Activated CD4-positive, alpha-beta memory T cell treated with anti-CD3 and anti-CD28 coated beads for 36 hours (primary cell): Measurements from ENCODE around the gene EIF4G1. TPM values are rescaled to one million over a fixed set of nuclear protein-coding genes. Genes with fewer than 3 reads are reported as not detected.

ENCODE experiments used
- CTCF ChIA-PET: fragments of 350-600 bp; sonication (Branson Sonifier 250); formaldehyde crosslinking; loops from one replicate; lab custom pipeline; 2021; ENCODE audit warnings: antibody characterized with exemption, inconsistent platforms; lab: Charles Lee
- POLR2A ChIA-PET: fragments of 350-600 bp; sonication (Branson Sonifier 250); formaldehyde crosslinking; loops from one replicate; lab custom pipeline; 2021; ENCODE audit warnings: antibody characterized with exemption; lab: Charles Lee
- DNase-seq: peaks from one replicate; pipeline ENCODE4 v3.0.0-alpha.2; 2020
- H3K27ac Mint-ChIP-seq: one replicate; pipeline ENCODE4 v1.8.0; 2021; ENCODE audit warnings: mixed read lengths
- H3K27me3 Mint-ChIP-seq: one replicate; pipeline ENCODE4 v1.8.0; 2021; ENCODE audit warnings: mixed read lengths
- H3K36me3 Mint-ChIP-seq: one replicate; pipeline ENCODE4 v1.8.0; 2021; ENCODE audit warnings: mixed read lengths
- H3K4me1 Mint-ChIP-seq: one replicate; pipeline ENCODE4 v1.8.0; 2021; ENCODE audit warnings: low read depth, mixed read lengths
- H3K4me3 Mint-ChIP-seq: one replicate; pipeline ENCODE4 v1.8.0; 2021; ENCODE audit warnings: mild to moderate bottlenecking, mixed read lengths
- H3K9me3 Mint-ChIP-seq: one replicate; pipeline ENCODE4 v1.8.0; 2021; ENCODE audit warnings: mixed read lengths
- intact Hi-C: fragments of 100-400 bp; cut with micrococcal nuclease; formaldehyde crosslinking; loops from one replicate; pipeline ENCODE4 v1.15.1; 2023
- total RNA-seq, 2 experiments: library from RNA; stranded (reverse); gene quantifications; one replicate each; pipeline ENCODE4 v1.2.3, GENCODE V29; 2021

Gene EIF4G1
- total RNA-seq, 2 experiments from 2014 or later: 410 to 432 TPM

- Mint-ChIP-seq H3K4me1 (no peaks in the 10 kb centered on the region), H3K36me3 (no peaks in the 10 kb centered on the region), H3K9me3 (no peaks in the 10 kb centered on the region), H3K27me3 (no peaks in the 10 kb centered on the region), H3K27ac (no peak overlapping the region), H3K4me3 (no peak overlapping the region)
- ChIA-PET POLR2A (no interaction called here), CTCF (interaction anchor here (0.6 to 3.7 kb wide), 19 partner anchors 8 to 220 kb away, joined by 3 to 23 read pairs (median 6); partner anchors contain the start of genes CLCN2, FAM131A and POLR2H)
- DNase-seq: peak; percentile 74
- intact Hi-C loops: no loop called here
Observed at GRCh38 chr3:184354121-184354728, 39.8 kb downstream of the EIF4G1 start.

GRCh38 chr3:184354754-184355153 is 40.3 kb downstream of the EIF4G1 start:
- intact Hi-C loops: no loop called here
- no peak overlapping the region for H3K27ac Mint-ChIP-seq
- POLR2A ChIA-PET: no interaction called here
- H3K9me3 Mint-ChIP-seq: no peaks in the 10 kb centered on the region
- no peak for DNase-seq
- no peaks in the 10 kb centered on the region for H3K4me1 Mint-ChIP-seq
- CTCF ChIA-PET: interaction anchor here (0.6 to 3.7 kb wide), 8 partner anchors 9 to 190 kb away, joined by 3 to 23 read pairs (median 8); partner anchors contain the start of gene FAM131A
- H3K36me3 Mint-ChIP-seq: no peaks in the 10 kb centered on the region
- no peaks in the 10 kb centered on the region for H3K27me3 Mint-ChIP-seq
- H3K4me3 Mint-ChIP-seq: no peak overlapping the region

DNA sequence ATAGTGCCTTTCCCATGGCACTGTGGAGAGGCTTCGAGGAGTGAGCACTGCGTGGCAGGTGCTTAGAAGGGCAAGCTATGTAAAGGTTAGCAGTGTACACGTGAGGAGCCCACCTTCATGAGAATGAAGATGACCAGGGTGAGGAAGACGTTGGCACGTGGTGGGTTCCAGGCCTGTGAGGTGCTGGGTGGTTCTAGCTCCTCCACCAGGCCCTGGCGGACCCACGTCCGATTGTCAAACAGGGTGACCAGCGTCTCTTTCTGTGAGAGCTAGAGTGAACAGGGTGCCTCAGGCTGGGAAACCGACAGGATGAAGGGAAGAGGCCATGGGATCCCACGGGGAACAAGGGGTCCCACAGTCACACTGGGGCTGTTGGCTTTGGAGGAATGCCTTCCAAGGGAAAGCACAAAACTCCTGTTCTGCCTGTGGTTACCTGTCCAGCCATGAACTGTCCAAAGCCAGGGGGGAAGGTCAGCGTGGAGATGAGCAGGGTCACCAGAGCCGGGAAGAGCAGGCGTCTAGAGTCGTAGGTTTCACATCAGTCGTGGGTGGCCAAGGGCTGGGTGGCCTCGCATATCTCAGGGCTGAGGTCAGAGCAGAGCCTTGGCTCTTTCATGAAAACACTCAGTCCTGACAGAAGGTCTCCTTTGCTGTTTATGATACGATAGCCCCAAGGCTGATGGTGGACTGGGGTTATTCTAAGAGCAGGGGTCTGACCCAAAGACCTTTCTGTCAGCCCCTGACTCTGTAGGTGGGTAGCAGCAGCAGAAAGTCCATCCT is 41.0 kb downstream of the EIF4G1 start:
- peaks cover 1% of the 10 kb centered on the region for H3K4me1 Mint-ChIP-seq
- no peaks in the 10 kb centered on the region for H3K36me3 Mint-ChIP-seq
- CTCF ChIA-PET: interaction anchor here (0.6 to 3.7 kb wide), 7 partner anchors 10 to 189 kb away, joined by 3 to 23 read pairs (median 9); partner anchors contain the start of gene FAM131A
- no peak overlapping the region for H3K27ac Mint-ChIP-seq
- H3K4me3 Mint-ChIP-seq: no peak overlapping the region
- H3K9me3 Mint-ChIP-seq: no peaks in the 10 kb centered on the region
- POLR2A ChIA-PET: interaction anchor here (0.6 kb wide), 1 partner anchor 829 kb away, joined by 3 read pairs; no protein-coding TSS in a partner anchor
- no peaks in the 10 kb centered on the region for H3K27me3 Mint-ChIP-seq
- DNase-seq: no peak
- intact Hi-C loops: no loop called here

GRCh38 chr3:184357248-184358123 is 43.1 kb downstream of the EIF4G1 start:
- POLR2A ChIA-PET: no interaction called here

GRCh38 chr3:184358124-184358767 is 43.8 kb downstream of the EIF4G1 start:
- Mint-ChIP-seq H3K4me3 (no peak overlapping the region), H3K27ac (no peak overlapping the region), H3K9me3 (no peaks in the 10 kb centered on the region), H3K4me1 (peaks cover 6% of the 10 kb centered on the region), H3K36me3 (peaks cover 2% of the 10 kb centered on the region), H3K27me3 (no peaks in the 10 kb centered on the region)
- DNase-seq: no peak
- ChIA-PET CTCF (interaction anchor here (1.2 kb wide), 1 partner anchor 13 kb away, joined by 3 read pairs; no protein-coding TSS in a partner anchor), POLR2A (no interaction called here)
- intact Hi-C loops: no loop called here

More at GRCh38 chr3:184357248-184358123, 43.1 kb downstream of the EIF4G1 start:
- DNase-seq: no peak
- Mint-ChIP-seq H3K4me3 (no peak overlapping the region), H3K27me3 (no peaks in the 10 kb centered on the region), H3K9me3 (no peaks in the 10 kb centered on the region), H3K36me3 (no peaks in the 10 kb centered on the region), H3K4me1 (peaks cover 6% of the 10 kb centered on the region), H3K27ac (no peak overlapping the region)
- intact Hi-C loops: no loop called here
- CTCF ChIA-PET: interaction anchor here (1.2 kb wide), 1 partner anchor 14 kb away, joined by 3 read pairs; no protein-coding TSS in a partner anchor

GRCh38 chr3:184358921-184359350 is 44.5 kb downstream of the EIF4G1 start:
- POLR2A ChIA-PET: no interaction called here
- H3K27ac Mint-ChIP-seq: no peak overlapping the region
- intact Hi-C loops: no loop called here
- H3K9me3 Mint-ChIP-seq: no peaks in the 10 kb centered on the region
- H3K4me3 Mint-ChIP-seq: no peak overlapping the region
- H3K36me3 Mint-ChIP-seq: peaks cover 3% of the 10 kb centered on the region
- H3K27me3 Mint-ChIP-seq: no peaks in the 10 kb centered on the region
- CTCF ChIA-PET: interaction anchor here (1.2 kb wide), 1 partner anchor 13 kb away, joined by 3 read pairs; no protein-coding TSS in a partner anchor
- no peak for DNase-seq
- peaks cover 7% of the 10 kb centered on the region for H3K4me1 Mint-ChIP-seq

- intact Hi-C loops: loop anchor here (5.0 kb wide), 1 partner anchor 353 kb away; the partner anchor contains the start of gene MAGEF1
- Mint-ChIP-seq H3K4me1 (peaks cover 12% of the 10 kb centered on the region), H3K36me3 (peaks cover 6% of the 10 kb centered on the region), H3K27ac (no peak overlapping the region), H3K27me3 (no peaks in the 10 kb centered on the region), H3K4me3 (no peak overlapping the region), H3K9me3 (no peaks in the 10 kb centered on the region)
- POLR2A ChIA-PET: no interaction called here
- no peak for DNase-seq
- CTCF ChIA-PET: interaction anchor here (0.8 kb wide), 1 partner anchor 11 kb away, joined by 3 read pairs; no protein-coding TSS in a partner anchor
Observed at GRCh38 chr3:184359610-184360009, 45.2 kb downstream of the EIF4G1 start.

DNA sequence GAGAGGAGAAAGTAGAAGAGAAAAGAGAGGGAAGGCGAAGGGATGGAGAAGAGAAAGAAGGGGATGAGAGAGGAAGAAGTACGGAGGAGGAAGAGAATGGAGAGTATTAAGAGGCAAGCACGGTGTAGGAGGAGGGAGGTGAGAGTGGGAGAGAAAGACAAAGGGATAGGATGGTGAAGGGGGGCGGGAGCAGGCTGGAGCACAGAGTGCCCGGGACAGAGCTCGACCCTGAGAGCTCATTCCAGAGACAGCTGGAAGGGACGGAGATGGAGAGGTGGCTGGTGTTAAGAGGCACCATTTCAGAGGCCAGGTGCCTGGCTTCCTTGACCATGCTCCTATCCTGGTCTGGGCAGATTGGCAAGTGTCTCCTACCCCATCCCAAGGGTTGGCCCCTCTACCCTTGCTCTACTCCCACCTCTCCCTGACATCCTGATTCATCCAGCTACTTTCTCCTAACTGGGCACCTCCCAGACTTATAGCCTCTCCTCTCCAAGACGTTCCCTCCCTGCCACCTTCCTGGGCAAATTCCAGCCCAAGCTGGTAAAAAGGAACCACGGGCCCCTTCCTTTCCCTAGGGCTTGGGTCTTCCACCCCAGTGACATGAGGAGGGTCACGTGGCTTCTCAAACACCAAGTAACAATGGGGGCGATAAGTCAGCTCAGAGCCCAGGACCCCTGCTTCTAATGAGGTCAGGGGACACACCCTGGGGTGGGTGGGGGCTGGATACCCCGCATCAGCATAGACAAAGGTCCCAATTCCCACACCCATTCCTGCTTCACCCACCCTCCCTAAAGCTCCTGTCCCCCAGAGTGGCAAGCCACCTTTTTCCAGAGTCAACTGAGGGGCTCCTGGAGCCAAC is 45.9 kb downstream of the EIF4G1 start:
- CTCF ChIA-PET: interaction anchor here (0.8 to 2.4 kb wide), 3 partner anchors 11 to 153 kb away, joined by 3 to 8 read pairs (median 4); no protein-coding TSS in a partner anchor
- intact Hi-C loops: loop anchor here (5.0 kb wide), 1 partner anchor 352 kb away; the partner anchor contains the start of gene MAGEF1
- Mint-ChIP-seq H3K27me3 (no peaks in the 10 kb centered on the region), H3K36me3 (peaks cover 13% of the 10 kb centered on the region), H3K4me1 (peaks cover 19% of the 10 kb centered on the region), H3K27ac (peak overlapping the region; percentile 66), H3K9me3 (no peaks in the 10 kb centered on the region), H3K4me3 (peak overlapping the region; percentile 78)
- POLR2A ChIA-PET: no interaction called here
- DNase-seq: no peak

DNA sequence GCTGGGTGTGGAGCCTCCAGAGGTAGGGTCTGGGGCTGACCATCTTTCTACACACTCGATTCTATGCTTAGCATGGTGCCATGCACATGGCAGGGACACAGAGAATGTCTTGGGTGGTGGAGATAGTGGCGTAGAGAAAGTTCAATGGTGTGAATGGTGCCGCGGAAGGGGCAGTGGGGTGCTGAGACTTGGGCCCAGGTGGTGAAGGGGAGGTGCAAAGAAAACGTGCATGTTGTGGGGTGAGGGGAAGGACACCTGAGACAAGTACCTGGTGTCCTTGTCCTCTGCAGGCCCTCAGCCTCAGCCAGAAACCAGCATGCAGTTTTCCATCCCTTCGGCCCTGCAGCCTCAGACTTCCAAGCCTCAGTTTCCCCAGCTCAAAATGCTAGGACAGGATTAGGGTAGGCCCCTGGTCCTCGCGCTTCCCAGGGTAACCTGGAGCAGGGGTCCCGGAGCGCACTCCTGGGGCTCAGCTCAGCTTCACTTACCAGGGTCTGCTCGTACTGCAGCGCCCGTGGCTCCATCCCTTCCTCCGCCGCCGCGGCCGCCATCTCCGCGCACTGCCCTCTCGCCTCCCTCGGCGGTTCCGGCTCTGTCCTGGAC is 46.6 kb downstream of the EIF4G1 start:
- POLR2A ChIA-PET: interaction anchor here (1.1 to 1.3 kb wide), 2 partner anchors 41 to 351 kb away, joined by 3 to 4 read pairs; partner anchors contain the start of gene MAGEF1
- Mint-ChIP-seq H3K27me3 (no peaks in the 10 kb centered on the region), H3K4me1 (peaks cover 21% of the 10 kb centered on the region), H3K4me3 (peak overlapping the region; percentile 78), H3K9me3 (no peaks in the 10 kb centered on the region), H3K27ac (peak overlapping the region; percentile 66), H3K36me3 (peaks cover 17% of the 10 kb centered on the region)
- no peak for DNase-seq
- CTCF ChIA-PET: interaction anchor here (1.4 to 2.4 kb wide), 2 partner anchors 11 to 153 kb away, joined by 4 to 8 read pairs; no protein-coding TSS in a partner anchor
- intact Hi-C loops: loop anchor here (5.0 kb wide), 1 partner anchor 351 kb away; the partner anchor contains the start of gene MAGEF1

DNA sequence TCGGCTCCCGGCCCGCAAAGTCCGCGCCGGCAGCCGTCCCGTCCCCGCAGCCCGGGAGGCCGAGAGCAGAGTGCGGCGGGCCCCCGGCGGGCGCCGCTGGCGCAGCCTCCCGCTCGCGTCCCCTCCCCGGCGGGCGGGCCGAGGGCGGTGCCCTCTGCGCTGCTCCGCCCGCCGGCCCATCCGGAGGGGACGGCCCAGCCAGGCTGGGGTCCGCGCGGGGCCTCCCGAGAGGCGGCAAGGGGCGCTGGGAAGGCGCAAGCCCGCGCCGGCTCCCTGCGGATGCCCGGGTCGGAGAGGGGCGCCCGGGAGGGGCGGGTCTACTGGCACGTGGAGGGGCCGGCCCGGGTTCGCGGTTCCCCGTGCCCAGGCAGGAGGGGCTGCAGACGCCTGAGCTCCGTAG is 47.1 kb downstream of the EIF4G1 start, which contains the start of the genes CLCN2 and POLR2H:
Gene CLCN2, minus strand, starts transcription at position 74 of the 400 bp plus-strand sequence. CDS start 126 bp downstream, outside the sequence.
Gene POLR2H, plus strand, starts transcription at position 179 of the 400 bp plus-strand sequence. CDS start 1,783 bp downstream, outside the sequence.
- Mint-ChIP-seq H3K4me3 (peak within 1 kb of the TSS; percentile 96), H3K4me1 (peaks cover 22% of the 10 kb centered on the region), H3K9me3 (no peaks in the 10 kb centered on the region), H3K27ac (peak within 1 kb of the TSS; percentile 94), H3K27me3 (no peaks in the 10 kb centered on the region), H3K36me3 (peaks cover 18% of the 10 kb centered on the region)
- peak; percentile 54 for DNase-seq
- ChIA-PET CTCF (interaction anchor here (1.0 to 2.4 kb wide), 6 partner anchors 8 to 200 kb away, joined by 3 to 8 read pairs (median 4); partner anchors contain the start of gene EPHB3), POLR2A (interaction anchor here (1.1 to 1.3 kb wide), 4 partner anchors 13 to 350 kb away, joined by 3 to 4 read pairs (median 4); partner anchors contain the start of gene MAGEF1)
- intact Hi-C loops: loop anchor here (5.0 kb wide), 1 partner anchor 351 kb away; the partner anchor contains the start of gene MAGEF1
